CD1c-positive myeloid dendritic cell (primary cell): Measurements from ENCODE around the gene ADCYAP1R1.
"Not testable (repeated sequence)": the region's sequence is repeated elsewhere in the genome, so short reads cannot be mapped to it uniquely, and the experiment has no call there.

Source experiments
- DNase-seq: peaks from one replicate; pipeline ENCODE4 v3.0.0-alpha.2; 2016; ENCODE audit errors: extremely low spot score

Gene ADCYAP1R1

GRCh38 chr7:31134246-31135188 lies 82.4 kb downstream of the ADCYAP1R1 start:
- DNase-seq, result peak; percentile 62

GRCh38 chr7:31137234-31137633 lies 85.1 kb downstream of the ADCYAP1R1 start:
- no peak for DNase-seq

GRCh38 chr7:31145339-31145738 lies 93.2 kb downstream of the ADCYAP1R1 start:
- no peak for DNase-seq

- no peak for DNase-seq
Observed at GRCh38 chr7:31146030-31146429, 93.9 kb downstream of the ADCYAP1R1 start.

GRCh38 chr7:31146538-31146937 lies 94.4 kb downstream of the ADCYAP1R1 start:
- no peak for DNase-seq

GRCh38 chr7:31151849-31152248 lies 99.7 kb downstream of the ADCYAP1R1 start:
- no peak for DNase-seq

- not testable (repeated sequence) for DNase-seq
Observed at GRCh38 chr7:31153318-31153717, 101.2 kb downstream of the ADCYAP1R1 start.

GRCh38 chr7:31160941-31161340 lies 108.8 kb downstream of the ADCYAP1R1 start:
- no peak for DNase-seq
